GM12872 (cell line): ENCODE data around the gene PSD4.

Experiments
- TF ChIP-seq, protein P1 (sequence below): IDR thresholded peaks from 3 replicates; pipeline ENCODE4 v1.5.1; 2011; ENCODE audit warnings: low read depth, mild to moderate bottlenecking, low read length, moderate library complexity; ENCODE audit not compliant: insufficient read depth

PSD4 gene

DNA sequence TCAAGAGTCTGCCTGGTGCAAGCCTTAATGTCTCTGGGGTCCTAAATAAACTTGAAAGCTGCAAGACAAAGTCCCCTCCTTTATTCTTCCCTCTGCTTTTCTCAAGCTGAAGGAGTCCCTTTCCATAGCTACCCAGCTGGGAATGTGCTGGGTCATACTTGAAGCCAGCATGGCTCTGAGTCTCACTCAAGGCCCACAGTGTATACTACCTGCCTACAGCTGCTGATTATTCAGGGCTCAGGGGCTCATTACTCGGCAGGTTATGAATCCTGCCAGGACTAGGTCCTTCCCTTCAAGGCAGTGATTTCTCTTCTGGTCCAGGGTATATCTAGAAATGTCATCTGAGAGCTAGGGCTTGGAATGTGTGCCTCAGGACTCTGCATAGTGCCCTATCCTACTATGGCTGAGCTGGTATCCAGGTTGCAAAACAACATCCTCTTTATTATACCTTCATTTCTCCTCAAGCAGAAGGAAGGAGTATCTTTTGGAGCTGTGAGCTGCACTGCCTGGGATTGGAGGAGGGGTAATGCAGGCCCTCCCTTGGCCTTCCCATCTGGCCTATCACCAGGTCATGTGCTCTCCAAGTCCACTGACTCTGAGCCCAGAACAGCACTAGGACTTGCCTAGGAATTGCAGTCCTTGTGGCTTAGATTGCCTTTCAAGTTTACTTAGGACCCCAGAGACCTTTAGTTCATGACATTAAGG is 24.1 kb upstream of the PSD4 start:
- TF ChIP-seq, protein P1, sequence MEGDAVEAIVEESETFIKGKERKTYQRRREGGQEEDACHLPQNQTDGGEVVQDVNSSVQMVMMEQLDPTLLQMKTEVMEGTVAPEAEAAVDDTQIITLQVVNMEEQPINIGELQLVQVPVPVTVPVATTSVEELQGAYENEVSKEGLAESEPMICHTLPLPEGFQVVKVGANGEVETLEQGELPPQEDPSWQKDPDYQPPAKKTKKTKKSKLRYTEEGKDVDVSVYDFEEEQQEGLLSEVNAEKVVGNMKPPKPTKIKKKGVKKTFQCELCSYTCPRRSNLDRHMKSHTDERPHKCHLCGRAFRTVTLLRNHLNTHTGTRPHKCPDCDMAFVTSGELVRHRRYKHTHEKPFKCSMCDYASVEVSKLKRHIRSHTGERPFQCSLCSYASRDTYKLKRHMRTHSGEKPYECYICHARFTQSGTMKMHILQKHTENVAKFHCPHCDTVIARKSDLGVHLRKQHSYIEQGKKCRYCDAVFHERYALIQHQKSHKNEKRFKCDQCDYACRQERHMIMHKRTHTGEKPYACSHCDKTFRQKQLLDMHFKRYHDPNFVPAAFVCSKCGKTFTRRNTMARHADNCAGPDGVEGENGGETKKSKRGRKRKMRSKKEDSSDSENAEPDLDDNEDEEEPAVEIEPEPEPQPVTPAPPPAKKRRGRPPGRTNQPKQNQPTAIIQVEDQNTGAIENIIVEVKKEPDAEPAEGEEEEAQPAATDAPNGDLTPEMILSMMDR = no peak

GRCh38 chr2:113150258-113150601 is 23.5 kb upstream of the PSD4 start:
- TF ChIP-seq, protein P1 = no peak

GRCh38 chr2:113155331-113155730 is 18.4 kb upstream of the PSD4 start:
- TF ChIP-seq, protein P1 = no peak

- TF ChIP-seq, protein P1 = no peak
Measured at GRCh38 chr2:113156278-113157117, 17.3 kb upstream of the PSD4 start.

GRCh38 chr2:113157118-113157896 is 16.5 kb upstream of the PSD4 start:
- TF ChIP-seq, protein P1 = no peak

DNA sequence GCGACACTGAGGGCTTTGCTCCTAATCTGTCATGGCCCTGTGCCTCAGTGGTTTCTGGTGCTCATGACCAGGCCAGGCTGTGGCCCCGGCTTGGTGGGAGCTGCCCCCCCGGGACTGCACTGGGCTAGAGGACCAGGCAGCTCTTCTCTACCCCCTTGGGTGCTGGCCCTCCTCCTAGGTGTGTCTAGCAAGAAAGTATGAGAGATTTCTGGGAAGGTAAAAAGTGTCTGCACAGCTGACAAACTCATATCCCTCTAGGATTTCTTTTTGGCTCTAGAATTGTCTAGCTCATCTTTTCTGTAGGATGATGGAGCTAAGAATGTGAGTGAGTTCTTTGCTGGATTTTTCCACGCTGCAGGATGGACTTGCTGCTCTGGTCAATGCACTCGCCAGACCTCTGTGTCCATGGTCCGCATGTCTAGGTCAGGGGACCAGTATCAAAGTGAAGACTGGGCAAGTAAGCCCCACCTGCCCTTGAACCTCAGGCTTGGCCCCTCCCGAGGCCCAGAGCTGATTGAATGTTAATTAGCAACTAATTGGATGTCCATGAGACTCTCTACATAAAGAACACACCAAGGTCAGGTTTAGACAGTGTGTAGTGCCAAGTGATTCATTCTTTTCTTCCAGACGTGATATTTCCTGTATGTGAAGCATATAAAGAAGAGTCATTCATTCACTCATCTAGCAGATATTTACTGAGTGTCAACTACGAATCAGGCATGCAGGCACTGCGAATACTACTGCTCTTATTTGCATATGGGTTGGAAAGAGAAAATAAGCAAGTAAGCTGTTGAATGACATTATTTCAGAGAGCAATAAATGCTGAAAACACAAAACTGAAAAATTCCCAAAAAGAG is 15.6 kb upstream of the PSD4 start:
- TF ChIP-seq, protein P1 = no peak
